Daoy (cell line): ENCODE results near the gene TMEM26. TPM values are rescaled to one million over a fixed set of nuclear protein-coding genes. Genes with fewer than 3 reads are reported as not detected.
"Not testable (repeated sequence)": the region's sequence is repeated elsewhere in the genome, so short reads cannot be mapped to it uniquely, and the experiment has no call there.

Source experiments
- DNase-seq: peaks from one replicate; pipeline ENCODE4 v3.0.0-alpha.2; 2015; ENCODE audit warnings: low read depth
- total RNA-seq: library from RNA; depleted of rRNA; stranded (reverse); fragments of >200 nt; shearing (Covaris generic); gene quantifications from 2 replicates; pipeline ENCODE4 v1.2.3, GENCODE V29; 2014; rRNA removed

Gene TMEM26
- total RNA-seq, 1 experiment from 2014 or later, result not detected

- DNase-seq, result peak; percentile 15
Observed at GRCh38 chr10:61399406-61399805, 53.8 kb downstream of the TMEM26 start.

GRCh38 chr10:61398366-61399129, 54.6 kb downstream of the TMEM26 start:
- DNase-seq, result peak; percentile 23

- peak; percentile 19 for DNase-seq
Observed at GRCh38 chr10:61397175-61397986, 55.8 kb downstream of the TMEM26 start.

- DNase-seq, result no peak
Observed at GRCh38 chr10:61391281-61391680, 61.9 kb downstream of the TMEM26 start.

GRCh38 chr10:61390851-61391250, 62.3 kb downstream of the TMEM26 start:
- no peak for DNase-seq

GRCh38 chr10:61389887-61390286, 63.3 kb downstream of the TMEM26 start:
- no peak for DNase-seq

GRCh38 chr10:61388986-61389385, 64.2 kb downstream of the TMEM26 start:
- not testable (repeated sequence) for DNase-seq

GRCh38 chr10:61385231-61386001, 67.8 kb downstream of the TMEM26 start:
- DNase-seq, result no peak

- DNase-seq, result not testable (repeated sequence)
Observed at GRCh38 chr10:61381153-61381552, 72.0 kb downstream of the TMEM26 start.

GRCh38 chr10:61378865-61379264, 74.3 kb downstream of the TMEM26 start:
- DNase-seq, result no peak

- DNase-seq, result no peak
Observed at GRCh38 chr10:61376908-61377368, 76.2 kb downstream of the TMEM26 start.

GRCh38 chr10:61376377-61376776, 76.8 kb downstream of the TMEM26 start:
- no peak for DNase-seq

GRCh38 chr10:61366365-61366764, 86.8 kb downstream of the TMEM26 start:
- DNase-seq, result no peak

- no peak for DNase-seq
Observed at GRCh38 chr10:61364619-61365018, 88.6 kb downstream of the TMEM26 start.

- no peak for DNase-seq
Observed at GRCh38 chr10:61363006-61363405, 90.2 kb downstream of the TMEM26 start.

GRCh38 chr10:61359452-61359851, 93.7 kb downstream of the TMEM26 start:
- no peak for DNase-seq

GRCh38 chr10:61357687-61358086, 95.5 kb downstream of the TMEM26 start:
- no peak for DNase-seq

Other genes with a start within 250 kb of the TMEM26 start
- gene CABCOCO1, start 209.5 kb upstream of the TMEM26 start, total RNA-seq, result 0.57 TPM in 1 of 2 replicates, not detected in the other